Measurements from ENCODE around the gene DNAH6. TPM values are rescaled to one million over a fixed set of nuclear protein-coding genes. Genes with fewer than 3 reads are reported as not detected.
"Not testable (repeated sequence)": the region's sequence is repeated elsewhere in the genome, so short reads cannot be mapped to it uniquely, and the experiment has no call there.

Gene DNAH6
- total RNA-seq, 3 donors from 2014 or later, result 0.03 to 0.19 (median 0.11) TPM

GRCh38 chr2:84491256-84491655 is 25.0 kb upstream of the DNAH6 start:
- Mint-ChIP-seq H3K4me1 (ENCODE audit: low read depth) (peaks cover 6% of the 10 kb centered on the region), H3K9me3 (no peaks in the 10 kb centered on the region), H3K4me3 (no peak overlapping the region), H3K36me3 (ENCODE audit: insufficient read depth) (no peaks in the 10 kb centered on the region), H3K27me3 (ENCODE audit: low read depth) (no peaks in the 10 kb centered on the region)
- no peak for DNase-seq
- no peak for ATAC-seq

- Mint-ChIP-seq H3K4me3 (no peak overlapping the region), H3K9me3 (no peaks in the 10 kb centered on the region), H3K4me1 (ENCODE audit: low read depth) (peaks cover 6% of the 10 kb centered on the region), H3K36me3 (ENCODE audit: insufficient read depth) (no peaks in the 10 kb centered on the region), H3K27me3 (ENCODE audit: low read depth) (no peaks in the 10 kb centered on the region)
- no peak for DNase-seq
- no peak for ATAC-seq
Measured at GRCh38 chr2:84491741-84492140, 24.6 kb upstream of the DNAH6 start.

GRCh38 chr2:84492571-84492970 is 23.7 kb upstream of the DNAH6 start:
- H3K9me3 Mint-ChIP-seq, result no peaks in the 10 kb centered on the region
- no peak for DNase-seq

GRCh38 chr2:84493514-84493913 is 22.8 kb upstream of the DNAH6 start:
- Mint-ChIP-seq H3K9me3 (no peaks in the 10 kb centered on the region), H3K27me3 (ENCODE audit: low read depth) (no peaks in the 10 kb centered on the region), H3K36me3 (ENCODE audit: insufficient read depth) (no peaks in the 10 kb centered on the region), H3K4me3 (no peak overlapping the region), H3K4me1 (ENCODE audit: low read depth) (peaks cover 10% of the 10 kb centered on the region)
- ATAC-seq (no peak), DNase-seq (no peak)

More at GRCh38 chr2:84492571-84492970, 23.7 kb upstream of the DNAH6 start:
- ATAC-seq, result no peak
- H3K27me3 Mint-ChIP-seq (ENCODE audit: low read depth), result no peaks in the 10 kb centered on the region
- H3K36me3 Mint-ChIP-seq (ENCODE audit: insufficient read depth), result no peaks in the 10 kb centered on the region
- H3K4me1 Mint-ChIP-seq (ENCODE audit: low read depth), result peaks cover 6% of the 10 kb centered on the region
- no peak overlapping the region for H3K4me3 Mint-ChIP-seq

- H3K36me3 Mint-ChIP-seq (ENCODE audit: insufficient read depth), result no peaks in the 10 kb centered on the region
- ATAC-seq (no peak), DNase-seq (no peak)
- H3K9me3 Mint-ChIP-seq, result no peaks in the 10 kb centered on the region
- H3K27me3 Mint-ChIP-seq (ENCODE audit: low read depth), result no peaks in the 10 kb centered on the region
- no peak overlapping the region for H3K4me3 Mint-ChIP-seq
- H3K4me1 Mint-ChIP-seq (ENCODE audit: low read depth), result peaks cover 10% of the 10 kb centered on the region
Measured at GRCh38 chr2:84494070-84494469, 22.2 kb upstream of the DNAH6 start.

GRCh38 chr2:84495539-84496146 is 20.7 kb upstream of the DNAH6 start:
- Mint-ChIP-seq H3K4me3 (no peak overlapping the region), H3K36me3 (ENCODE audit: insufficient read depth) (no peaks in the 10 kb centered on the region), H3K4me1 (ENCODE audit: low read depth) (peaks cover 10% of the 10 kb centered on the region), H3K27me3 (ENCODE audit: low read depth) (no peaks in the 10 kb centered on the region), H3K9me3 (no peaks in the 10 kb centered on the region)
- ATAC-seq (peak; percentile 92 to 94), DNase-seq (peak; percentile 8)

- no peaks in the 10 kb centered on the region for H3K9me3 Mint-ChIP-seq
- H3K36me3 Mint-ChIP-seq (ENCODE audit: insufficient read depth), result no peaks in the 10 kb centered on the region
- peaks cover 10% of the 10 kb centered on the region for H3K4me1 Mint-ChIP-seq (ENCODE audit: low read depth)
- no peak overlapping the region for H3K4me3 Mint-ChIP-seq
- no peak for DNase-seq
- no peaks in the 10 kb centered on the region for H3K27me3 Mint-ChIP-seq (ENCODE audit: low read depth)
- ATAC-seq, result no peak
Measured at GRCh38 chr2:84496386-84496785, 19.9 kb upstream of the DNAH6 start.

- Mint-ChIP-seq H3K4me1 (ENCODE audit: low read depth) (peaks cover 10% of the 10 kb centered on the region), H3K36me3 (ENCODE audit: insufficient read depth) (peaks cover 2% of the 10 kb centered on the region), H3K27me3 (ENCODE audit: low read depth) (no peaks in the 10 kb centered on the region), H3K4me3 (no peak overlapping the region), H3K9me3 (peaks cover 6% of the 10 kb centered on the region)
- DNase-seq, result no peak
- ATAC-seq, result no peak
Measured at GRCh38 chr2:84497285-84497684, 19.0 kb upstream of the DNAH6 start.

GRCh38 chr2:84498150-84498799 is 18.0 kb upstream of the DNAH6 start:
- ATAC-seq (peak; percentile 46 to 51), DNase-seq (no peak)
- Mint-ChIP-seq H3K4me1 (ENCODE audit: low read depth) (peaks cover 10% of the 10 kb centered on the region), H3K9me3 (peaks cover 12% of the 10 kb centered on the region), H3K4me3 (no peak overlapping the region), H3K27me3 (ENCODE audit: low read depth) (no peaks in the 10 kb centered on the region), H3K36me3 (ENCODE audit: insufficient read depth) (peaks cover 2% of the 10 kb centered on the region)

- H3K36me3 Mint-ChIP-seq (ENCODE audit: insufficient read depth); H3K4me3 Mint-ChIP-seq; H3K4me1 Mint-ChIP-seq (ENCODE audit: low read depth); H3K27me3 Mint-ChIP-seq (ENCODE audit: low read depth); ATAC-seq; DNase-seq: not testable (repeated sequence)
- peaks cover 15% of the 10 kb centered on the region for H3K9me3 Mint-ChIP-seq
Measured at GRCh38 chr2:84511024-84511423, 5.3 kb upstream of the DNAH6 start.

- no peak for ATAC-seq
- peaks cover 25% of the 10 kb centered on the region for H3K4me1 Mint-ChIP-seq (ENCODE audit: low read depth)
- peak overlapping the region; percentile 86 for H3K4me3 Mint-ChIP-seq
- no peak for DNase-seq
- peaks cover 5% of the 10 kb centered on the region for H3K9me3 Mint-ChIP-seq
- H3K36me3 Mint-ChIP-seq (ENCODE audit: insufficient read depth), result no peaks in the 10 kb centered on the region
- H3K27me3 Mint-ChIP-seq (ENCODE audit: low read depth), result peaks cover 5% of the 10 kb centered on the region
Measured at GRCh38 chr2:84515788-84516187, 510 bp upstream of the DNAH6 start.

GRCh38 chr2:84519332-84519957 is 3.1 kb downstream of the DNAH6 start:
- H3K36me3 Mint-ChIP-seq (ENCODE audit: insufficient read depth), result no peaks in the 10 kb centered on the region
- ATAC-seq (no peak), DNase-seq (no peak)
- peaks cover 5% of the 10 kb centered on the region for H3K27me3 Mint-ChIP-seq (ENCODE audit: low read depth)
- peaks cover 7% of the 10 kb centered on the region for H3K9me3 Mint-ChIP-seq
- H3K4me1 Mint-ChIP-seq (ENCODE audit: low read depth), result peaks cover 20% of the 10 kb centered on the region
- H3K4me3 Mint-ChIP-seq, result no peak overlapping the region

GRCh38 chr2:84526562-84526961 is 10.3 kb downstream of the DNAH6 start:
- no peaks in the 10 kb centered on the region for H3K36me3 Mint-ChIP-seq (ENCODE audit: insufficient read depth)
- H3K4me1 Mint-ChIP-seq (ENCODE audit: low read depth), result peaks cover 20% of the 10 kb centered on the region
- no peak overlapping the region for H3K4me3 Mint-ChIP-seq
- no peaks in the 10 kb centered on the region for H3K27me3 Mint-ChIP-seq (ENCODE audit: low read depth)
- no peak for DNase-seq
- ATAC-seq, result no peak
- H3K9me3 Mint-ChIP-seq, result peaks cover 2% of the 10 kb centered on the region

GRCh38 chr2:84527137-84528129 is 11.1 kb downstream of the DNAH6 start:
- DNase-seq (no peak), ATAC-seq (peak in 1 of 2 donors; percentile 38)
- no peaks in the 10 kb centered on the region for H3K27me3 Mint-ChIP-seq (ENCODE audit: low read depth)
- no peaks in the 10 kb centered on the region for H3K9me3 Mint-ChIP-seq
- H3K4me3 Mint-ChIP-seq, result no peak overlapping the region
- no peaks in the 10 kb centered on the region for H3K36me3 Mint-ChIP-seq (ENCODE audit: insufficient read depth)
- H3K4me1 Mint-ChIP-seq (ENCODE audit: low read depth), result peaks cover 20% of the 10 kb centered on the region
